ENCODE data around the gene LY6G6C.

LY6G6C gene

DNA sequence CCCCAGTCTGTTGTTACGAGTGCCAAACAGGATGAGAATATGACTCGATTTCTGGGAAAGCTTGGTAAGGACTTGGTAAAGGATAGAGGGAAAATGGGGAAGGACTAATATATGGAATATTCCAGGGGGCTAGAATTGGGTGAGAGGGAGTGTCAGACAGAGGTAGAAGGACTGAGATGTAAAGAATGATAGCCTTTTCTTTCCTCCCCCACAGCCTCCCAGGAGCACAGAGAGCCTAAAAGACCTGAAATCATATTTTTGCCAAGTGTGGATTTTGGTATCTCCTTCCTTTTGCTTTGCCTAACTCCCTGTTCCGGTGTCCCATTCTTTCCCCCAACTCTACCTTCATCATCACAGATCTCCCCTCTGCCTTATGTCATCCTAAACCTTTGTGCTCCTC lies 21.3 kb upstream of the LY6G6C start:
- Histone ChIP-seq H3K36me3 (ENCODE audit: control insufficient read depth in 1 of 2, insufficient read depth in 2 of 2, low read length in 2 of 2) (peaks cover 0 to 19% of the 10 kb centered on the region in 2 donors), H3K27me3 (ENCODE audit: control insufficient read depth in 1 of 2, insufficient read depth in 2 of 2, low read length in 2 of 2) (no peaks in the 10 kb centered on the region), H3K4me1 (ENCODE audit: control insufficient read depth in 1 of 2, insufficient read depth in 2 of 2, low read length in 2 of 2) (peaks cover 14 to 26% of the 10 kb centered on the region in 2 donors)

DNA sequence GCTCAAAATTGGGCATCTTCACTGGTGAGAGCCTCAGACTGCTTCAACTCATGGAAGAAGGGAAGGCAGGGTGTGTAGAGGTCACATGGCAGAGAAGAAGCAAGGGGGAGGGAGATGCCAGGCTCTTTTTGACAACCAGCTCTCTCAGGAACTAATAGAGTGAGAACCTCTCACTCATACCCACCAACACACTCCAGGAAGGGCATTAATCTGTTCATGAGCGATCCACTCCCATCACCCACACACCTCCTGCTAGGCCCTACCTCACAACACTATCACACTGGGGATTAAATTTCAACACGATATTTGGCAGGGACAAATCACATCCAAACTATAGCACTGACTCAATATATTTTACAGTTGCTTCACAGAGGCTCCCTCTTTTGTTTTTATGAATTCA lies 20.3 kb upstream of the LY6G6C start:
- H3K4me1 ChIP-seq (ENCODE audit: control insufficient read depth in 1 of 2, insufficient read depth in 2 of 2, low read length in 2 of 2): peaks cover 25 to 35% of the 10 kb centered on the region in 2 donors
- peaks cover 0 to 13% of the 10 kb centered on the region in 2 donors for H3K36me3 ChIP-seq (ENCODE audit: control insufficient read depth in 1 of 2, insufficient read depth in 2 of 2, low read length in 2 of 2)
- H3K9ac ChIP-seq (ENCODE audit: low read depth in 1 of 2, low read length in 2 of 2): no peak overlapping the region
- H3K27me3 ChIP-seq (ENCODE audit: control insufficient read depth in 1 of 2, insufficient read depth in 2 of 2, low read length in 2 of 2): no peaks in the 10 kb centered on the region
- no peak overlapping the region for H3K27ac ChIP-seq (ENCODE audit: low read depth, low read length)
- H3K4me3 ChIP-seq (ENCODE audit: low read depth in 1 of 2, low read length in 2 of 2): no peak overlapping the region
- H3K9me3 ChIP-seq (ENCODE audit: control insufficient read depth in 1 of 2, low read length in 2 of 2): no peaks in the 10 kb centered on the region

More for the DNA sequence above, 21.3 kb upstream of the LY6G6C start:
- H3K9me3 ChIP-seq (ENCODE audit: control insufficient read depth in 1 of 2, low read length in 2 of 2): no peaks in the 10 kb centered on the region
- H3K9ac ChIP-seq (ENCODE audit: low read depth in 1 of 2, low read length in 2 of 2): no peak overlapping the region
- H3K4me3 ChIP-seq (ENCODE audit: low read depth in 1 of 2, low read length in 2 of 2): no peak overlapping the region
- no peak overlapping the region for H3K27ac ChIP-seq (ENCODE audit: low read depth, low read length)

DNA sequence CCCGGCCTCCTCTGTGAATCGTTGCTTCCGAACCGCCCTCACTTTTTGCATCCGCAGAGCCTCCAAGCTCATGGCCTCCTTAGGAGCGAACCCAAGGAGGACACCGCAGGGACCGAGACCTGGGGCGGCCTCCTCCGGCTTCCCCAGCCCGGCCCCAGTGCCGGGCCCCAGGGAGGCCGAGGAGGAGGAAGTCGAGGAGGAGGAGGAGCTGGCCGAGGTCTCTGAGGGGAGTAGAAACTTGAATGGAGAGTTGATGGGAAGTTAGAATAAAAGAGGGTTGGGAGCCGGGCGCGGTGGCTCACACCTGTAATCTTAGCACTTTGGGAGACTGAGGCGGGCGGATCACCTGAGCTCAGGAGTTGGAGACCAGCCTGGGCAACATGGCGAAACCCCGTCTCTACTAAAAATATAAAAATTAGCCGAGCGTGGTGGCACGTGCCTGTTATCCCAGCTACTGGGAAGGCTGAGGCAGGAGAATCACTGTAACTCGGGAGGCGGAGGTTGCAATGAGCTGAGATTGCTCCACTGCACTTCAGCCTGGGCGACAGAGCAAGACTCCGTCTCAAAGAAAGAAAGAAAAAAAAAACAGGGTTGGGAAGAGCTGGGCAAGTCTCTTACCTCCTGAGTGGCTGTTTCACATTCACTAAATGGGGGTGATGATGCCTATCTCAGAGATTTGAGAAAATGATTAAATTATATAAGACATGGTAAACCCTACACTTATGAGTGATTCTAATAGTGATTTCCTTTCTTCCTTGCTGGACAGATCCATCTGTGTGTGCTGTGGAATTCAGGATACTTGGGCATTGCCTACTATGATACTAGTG lies 19.1 kb upstream of the LY6G6C start:
- Histone ChIP-seq H3K9me3 (ENCODE audit: control insufficient read depth in 1 of 2, low read length in 2 of 2) (no peaks in the 10 kb centered on the region), H3K4me3 (ENCODE audit: low read depth in 1 of 2, low read length in 2 of 2) (peak overlapping the region; percentile 80 to 83), H3K27ac (ENCODE audit: low read depth, low read length) (peak overlapping the region; percentile 80)

DNA sequence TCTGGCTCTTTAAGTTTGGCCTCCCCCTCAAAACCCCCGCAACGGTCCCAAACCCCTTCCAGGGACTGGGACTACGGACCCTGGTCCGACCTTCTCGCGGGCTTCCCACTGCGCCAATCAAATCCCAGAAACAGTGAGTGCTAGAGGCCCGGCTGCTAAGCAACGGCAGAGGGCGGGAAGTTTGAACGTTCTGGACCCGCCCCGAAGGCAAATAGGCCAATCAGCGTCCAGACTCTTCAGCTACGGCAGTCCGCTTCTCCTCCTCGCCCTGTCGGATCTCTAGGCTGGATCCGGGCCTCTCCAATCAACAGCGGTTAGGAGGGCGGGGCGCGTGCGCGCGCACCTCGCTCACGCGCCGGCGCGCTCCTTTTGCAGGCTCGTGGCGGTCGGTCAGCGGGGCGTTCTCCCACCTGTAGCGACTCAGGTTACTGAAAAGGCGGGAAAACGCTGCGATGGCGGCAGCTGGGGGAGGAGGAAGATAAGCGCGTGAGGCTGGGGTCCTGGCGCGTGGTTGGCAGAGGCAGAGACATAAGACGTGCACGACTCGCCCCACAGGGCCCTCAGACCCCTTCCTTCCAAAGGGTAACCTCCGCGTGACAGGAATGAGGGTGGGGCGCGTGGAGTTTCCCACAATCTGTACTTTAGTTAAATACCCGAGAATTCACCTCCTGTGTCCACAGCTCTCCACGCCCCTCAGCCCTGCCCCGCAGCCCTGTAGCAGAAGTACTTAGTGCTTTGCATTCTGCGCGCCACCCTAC lies 18.3 kb upstream of the LY6G6C start, which contains the start of gene MSH5:
TSS of gene MSH5 (plus strand) at position 367 of the 758 bp plus-strand sequence. CDS start 462 bp downstream, outside the sequence.
- Histone ChIP-seq H3K27ac (ENCODE audit: low read depth, low read length) (peak within 1 kb of the TSS; percentile 94), H3K9me3 (ENCODE audit: control insufficient read depth in 1 of 2, low read length in 2 of 2) (no peaks in the 10 kb centered on the region), H3K4me1 (ENCODE audit: control insufficient read depth in 1 of 2, insufficient read depth in 2 of 2, low read length in 2 of 2) (peaks cover 28 to 39% of the 10 kb centered on the region in 2 donors)

More for the DNA sequence above, 19.1 kb upstream of the LY6G6C start:
- Histone ChIP-seq H3K27me3 (ENCODE audit: control insufficient read depth in 1 of 2, insufficient read depth in 2 of 2, low read length in 2 of 2) (no peaks in the 10 kb centered on the region), H3K9ac (ENCODE audit: low read depth in 1 of 2, low read length in 2 of 2) (peak overlapping the region; percentile 87 to 90), H3K4me1 (ENCODE audit: control insufficient read depth in 1 of 2, insufficient read depth in 2 of 2, low read length in 2 of 2) (peaks cover 28 to 38% of the 10 kb centered on the region in 2 donors), H3K36me3 (ENCODE audit: control insufficient read depth in 1 of 2, insufficient read depth in 2 of 2, low read length in 2 of 2) (peaks cover 0 to 13% of the 10 kb centered on the region in 2 donors)

DNA sequence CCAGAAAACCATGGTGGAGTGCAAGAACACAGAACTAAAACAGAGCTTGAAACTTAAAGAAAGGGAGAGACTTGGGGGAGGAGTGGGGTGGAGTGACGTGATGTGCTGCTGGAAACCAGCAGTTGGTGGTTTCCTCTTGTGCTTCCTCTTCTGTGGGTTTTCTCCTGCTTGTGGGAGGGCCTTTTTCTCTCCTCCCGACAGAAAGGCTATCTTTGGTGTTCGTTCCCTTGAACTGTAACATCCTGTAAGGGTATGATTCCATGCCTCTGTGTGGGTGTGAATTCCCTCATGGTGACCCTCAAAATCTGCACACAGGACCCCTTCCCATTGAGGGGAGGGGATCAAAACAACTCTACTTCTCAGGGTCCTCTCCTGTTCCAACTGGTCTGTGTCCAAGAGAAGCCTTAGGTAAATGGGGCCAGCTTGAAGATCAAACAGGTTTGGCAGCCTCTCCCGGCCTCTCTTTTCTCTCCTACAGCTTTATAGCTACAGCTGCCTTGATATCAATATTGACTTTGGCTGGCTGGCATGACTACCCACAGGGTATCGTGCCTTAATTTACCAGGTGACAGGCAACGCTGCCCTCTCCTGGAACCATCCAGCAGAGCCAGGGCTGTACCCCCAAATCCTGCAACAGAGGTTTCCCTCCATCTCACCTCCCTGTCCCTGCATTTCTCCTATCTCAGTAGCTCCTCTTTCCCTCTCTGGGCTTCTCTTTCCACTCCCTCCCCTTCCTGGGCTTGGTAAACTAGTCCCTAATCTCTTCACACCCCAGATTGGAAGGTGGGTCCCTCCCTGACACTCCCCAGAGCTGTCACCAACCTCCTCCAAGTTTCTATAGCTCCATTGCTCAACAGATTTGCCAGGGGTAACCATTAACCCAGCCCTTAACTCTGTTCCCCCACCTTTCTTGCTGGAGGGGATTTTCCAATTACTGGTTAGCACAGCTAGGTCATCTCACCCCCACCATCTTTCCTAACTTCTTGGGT lies 16.7 kb upstream of the LY6G6C start:
- peak overlapping the region; percentile 44 to 52 for H3K4me3 ChIP-seq (ENCODE audit: low read depth in 1 of 2, low read length in 2 of 2)
- no peaks in the 10 kb centered on the region for H3K27me3 ChIP-seq (ENCODE audit: control insufficient read depth in 1 of 2, insufficient read depth in 2 of 2, low read length in 2 of 2)
- peak overlapping the region; percentile 94 for H3K27ac ChIP-seq (ENCODE audit: low read depth, low read length)
- no peaks in the 10 kb centered on the region for H3K9me3 ChIP-seq (ENCODE audit: control insufficient read depth in 1 of 2, low read length in 2 of 2)
- peaks cover 12 to 20% of the 10 kb centered on the region in 2 donors for H3K36me3 ChIP-seq (ENCODE audit: control insufficient read depth in 1 of 2, insufficient read depth in 2 of 2, low read length in 2 of 2)
- peaks cover 43 to 55% of the 10 kb centered on the region in 2 donors for H3K4me1 ChIP-seq (ENCODE audit: control insufficient read depth in 1 of 2, insufficient read depth in 2 of 2, low read length in 2 of 2)
- H3K9ac ChIP-seq (ENCODE audit: low read depth in 1 of 2, low read length in 2 of 2): peak overlapping the region; percentile 50 to 73

More for the DNA sequence above, 18.3 kb upstream of the LY6G6C start, which contains the start of gene MSH5:
- H3K9ac ChIP-seq (ENCODE audit: low read depth in 1 of 2, low read length in 2 of 2): peak within 1 kb of the TSS; percentile 87 to 90
- H3K27me3 ChIP-seq (ENCODE audit: control insufficient read depth in 1 of 2, insufficient read depth in 2 of 2, low read length in 2 of 2): no peaks in the 10 kb centered on the region
- peaks cover 0 to 13% of the 10 kb centered on the region in 2 donors for H3K36me3 ChIP-seq (ENCODE audit: control insufficient read depth in 1 of 2, insufficient read depth in 2 of 2, low read length in 2 of 2)
- H3K4me3 ChIP-seq (ENCODE audit: low read depth in 1 of 2, low read length in 2 of 2): peak within 1 kb of the TSS; percentile 80 to 83

DNA sequence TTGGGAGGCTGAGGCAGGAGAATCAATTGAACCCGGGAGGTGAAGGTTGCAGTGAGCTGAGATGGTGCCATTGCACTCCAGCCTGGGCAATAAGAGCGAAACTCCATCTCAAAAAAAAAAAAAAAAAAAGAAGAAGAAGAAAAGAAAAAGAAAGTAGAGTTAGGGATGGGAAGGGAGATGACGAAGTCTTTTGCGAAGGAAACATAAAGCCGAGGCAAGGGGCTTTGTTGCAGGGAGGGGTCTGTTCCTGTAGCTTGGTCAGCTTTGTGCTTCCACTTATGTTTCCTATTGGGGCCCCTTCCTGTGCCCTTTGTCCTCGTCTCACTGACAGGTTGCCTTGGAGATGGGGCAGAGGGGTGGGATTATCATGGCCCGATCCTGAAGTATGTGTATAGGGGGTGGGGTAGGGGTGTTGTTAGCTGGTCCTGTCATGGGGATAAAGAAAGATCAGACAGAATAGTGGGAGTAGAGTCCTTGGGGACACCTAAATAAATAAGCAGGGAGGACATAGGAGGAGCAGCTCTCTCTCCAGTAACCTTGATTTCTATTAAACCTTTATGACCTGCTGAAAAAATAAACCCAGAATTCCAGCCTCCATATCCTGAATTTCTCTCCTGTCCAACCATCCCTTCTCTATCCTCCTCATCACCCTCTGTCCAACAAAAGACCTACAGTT lies 15.9 kb upstream of the LY6G6C start:
- peaks cover 45 to 57% of the 10 kb centered on the region in 2 donors for H3K4me1 ChIP-seq (ENCODE audit: control insufficient read depth in 1 of 2, insufficient read depth in 2 of 2, low read length in 2 of 2)
- H3K27me3 ChIP-seq (ENCODE audit: control insufficient read depth in 1 of 2, insufficient read depth in 2 of 2, low read length in 2 of 2): no peaks in the 10 kb centered on the region
- peaks cover 15 to 17% of the 10 kb centered on the region in 2 donors for H3K36me3 ChIP-seq (ENCODE audit: control insufficient read depth in 1 of 2, insufficient read depth in 2 of 2, low read length in 2 of 2)
- H3K27ac ChIP-seq (ENCODE audit: low read depth, low read length): peak overlapping the region; percentile 94
- peak overlapping the region; percentile 97 for H3K9ac ChIP-seq (ENCODE audit: low read depth in 1 of 2, low read length in 2 of 2)
- no peaks in the 10 kb centered on the region for H3K9me3 ChIP-seq (ENCODE audit: control insufficient read depth in 1 of 2, low read length in 2 of 2)
- peak overlapping the region; percentile 52 to 91 for H3K4me3 ChIP-seq (ENCODE audit: low read depth in 1 of 2, low read length in 2 of 2)

DNA sequence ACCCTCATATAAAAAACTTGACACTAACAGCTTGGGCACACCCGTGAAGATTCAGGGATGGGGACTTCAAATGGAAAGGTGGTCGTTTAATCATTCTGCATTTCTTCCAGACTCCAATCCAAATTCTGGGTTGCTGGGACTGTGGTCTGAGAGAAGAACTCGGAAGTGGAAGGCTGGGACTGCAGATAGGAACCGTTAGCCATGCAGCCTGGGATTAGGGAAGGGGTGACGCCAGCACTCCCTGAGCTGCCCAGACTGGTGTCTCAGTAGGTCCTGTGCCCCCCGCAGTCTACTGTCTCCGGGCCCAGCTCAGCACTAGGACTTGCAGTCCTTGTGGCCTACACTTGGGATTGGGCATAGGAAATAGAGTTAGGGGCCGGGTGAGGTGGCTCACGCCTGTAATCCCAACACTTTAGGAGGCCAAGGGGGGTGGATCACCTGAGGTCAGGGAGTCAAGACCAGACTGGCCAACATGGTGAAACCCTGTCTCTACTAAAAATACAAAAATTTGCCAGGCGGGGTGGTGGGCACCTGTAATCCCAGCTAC lies 15.3 kb upstream of the LY6G6C start:
- Histone ChIP-seq H3K36me3 (ENCODE audit: control insufficient read depth in 1 of 2, insufficient read depth in 2 of 2, low read length in 2 of 2) (peaks cover 19 to 21% of the 10 kb centered on the region in 2 donors), H3K9me3 (ENCODE audit: control insufficient read depth in 1 of 2, low read length in 2 of 2) (no peaks in the 10 kb centered on the region), H3K27ac (ENCODE audit: low read depth, low read length) (peak overlapping the region; percentile 94), H3K4me1 (ENCODE audit: control insufficient read depth in 1 of 2, insufficient read depth in 2 of 2, low read length in 2 of 2) (peaks cover 48 to 59% of the 10 kb centered on the region in 2 donors), H3K4me3 (ENCODE audit: low read depth in 1 of 2, low read length in 2 of 2) (peak overlapping the region; percentile 91 to 95), H3K27me3 (ENCODE audit: control insufficient read depth in 1 of 2, insufficient read depth in 2 of 2, low read length in 2 of 2) (no peaks in the 10 kb centered on the region), H3K9ac (ENCODE audit: low read depth in 1 of 2, low read length in 2 of 2) (peak overlapping the region; percentile 97)

DNA sequence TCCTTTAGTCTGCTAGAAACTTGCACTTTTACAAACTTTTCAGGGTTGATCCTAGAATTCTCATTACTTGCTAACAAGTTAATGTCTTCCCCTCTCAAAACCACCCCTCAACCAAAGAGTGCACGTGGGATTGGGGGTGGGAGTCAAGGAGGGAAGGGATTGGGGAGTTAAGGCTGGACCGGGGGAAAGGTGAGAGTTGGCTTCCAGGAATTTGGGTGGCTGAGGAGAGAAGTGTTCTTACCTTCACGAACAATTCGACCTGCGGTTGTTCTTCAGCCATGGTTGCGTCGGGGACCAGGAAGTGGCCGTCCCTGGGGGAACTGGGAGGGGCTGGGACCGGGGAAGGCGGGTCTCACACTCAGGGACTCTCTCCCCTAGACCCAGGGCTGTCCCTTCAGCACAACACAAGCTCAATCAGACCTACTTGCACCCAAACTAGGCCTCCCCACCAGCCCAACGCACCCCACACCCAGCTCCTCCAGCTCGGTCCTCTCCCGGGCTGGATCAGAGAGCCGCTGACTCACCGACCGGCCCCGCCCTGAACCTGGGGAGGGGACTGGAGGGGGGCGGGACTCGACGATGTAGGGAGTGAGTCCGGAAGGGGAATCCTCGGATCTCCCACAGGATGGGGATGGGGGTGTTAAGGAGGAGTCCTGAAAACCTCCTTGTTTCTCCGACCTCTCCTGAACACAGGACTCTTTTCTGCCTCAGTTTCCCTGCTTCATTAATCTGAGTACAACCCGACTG lies 14.6 kb upstream of the LY6G6C start, which contains the start of gene CLIC1:
TSS of gene CLIC1 (minus strand) at position 510 of the 747 bp plus-strand sequence. CDS start at position 280, 230 bp downstream.
- H3K27ac ChIP-seq (ENCODE audit: low read depth, low read length): peak within 1 kb of the TSS; percentile 94
- H3K4me3 ChIP-seq (ENCODE audit: low read depth in 1 of 2, low read length in 2 of 2): peak within 1 kb of the TSS; percentile 91 to 95
- peaks cover 25 to 27% of the 10 kb centered on the region in 2 donors for H3K36me3 ChIP-seq (ENCODE audit: control insufficient read depth in 1 of 2, insufficient read depth in 2 of 2, low read length in 2 of 2)
- no peaks in the 10 kb centered on the region for H3K27me3 ChIP-seq (ENCODE audit: control insufficient read depth in 1 of 2, insufficient read depth in 2 of 2, low read length in 2 of 2)
- H3K4me1 ChIP-seq (ENCODE audit: control insufficient read depth in 1 of 2, insufficient read depth in 2 of 2, low read length in 2 of 2): peaks cover 49 to 58% of the 10 kb centered on the region in 2 donors
- H3K9ac ChIP-seq (ENCODE audit: low read depth in 1 of 2, low read length in 2 of 2): peak within 1 kb of the TSS; percentile 97
- H3K9me3 ChIP-seq (ENCODE audit: control insufficient read depth in 1 of 2, low read length in 2 of 2): no peaks in the 10 kb centered on the region
